Vagina (tissue), 2 donors: Measurements from ENCODE around the gene KRT2.

Experiments
- CTCF ChIP-seq, 3 experiments: fragments of 450-650 bp in 2 of 3; fragments of 200-600 bp in 1 of 3; sonication (generic) in 1 of 3; IDR thresholded peaks; one replicate each; pipeline ENCODE4 v1.5.1; 2017 to 2019; ENCODE audit warnings: antibody characterized with exemption in 3 of 3, mild to moderate bottlenecking in 2 of 3, moderate library complexity in 2 of 3
- POLR2A ChIP-seq, 2 donors: fragments of 450-650 bp; IDR thresholded peaks; one replicate each; pipeline ENCODE4 v1.6.1; 2017; ENCODE audit warnings: antibody characterized with exemption in 2 of 2, mild to moderate bottlenecking in 2 of 2, moderate library complexity in 2 of 2
- POLR2AphosphoS5 ChIP-seq, 2 donors: sonication (generic); formaldehyde crosslinking; IDR thresholded peaks; one replicate each; pipeline ENCODE4 v1.9.0; 2017; ENCODE audit warnings: antibody characterized with exemption in 2 of 2, mild to moderate bottlenecking in 2 of 2, low read depth in 1 of 2; ENCODE audit not compliant: insufficient read depth in 1 of 2

- TF ChIP-seq POLR2AphosphoS5 (IDR thresholded peaks at IDR 0.05; ENCODE audit: insufficient read depth in 1 of 2, low read depth in 1 of 2) (no peak), CTCF (IDR thresholded peaks at IDR 0.05) (no peak), POLR2A (IDR thresholded peaks at IDR 0.05) (no peak)
Measured at GRCh38 chr12:52605542-52605941, 46.5 kb downstream of the KRT2 start.
